Vagina (tissue), 2 donors: ENCODE results near the gene HSPA5.

ENCODE experiments used
- CTCF ChIP-seq, 3 experiments: fragments of 450-650 bp in 2 of 3; fragments of 200-600 bp in 1 of 3; sonication (generic) in 1 of 3; IDR thresholded peaks; one replicate each; pipeline ENCODE4 v1.5.1; 2017 to 2019; ENCODE audit warnings: antibody characterized with exemption in 3 of 3, mild to moderate bottlenecking in 2 of 3, moderate library complexity in 2 of 3
- POLR2A ChIP-seq, 2 donors: fragments of 450-650 bp; IDR thresholded peaks; one replicate each; pipeline ENCODE4 v1.6.1; 2017; ENCODE audit warnings: antibody characterized with exemption in 2 of 2, mild to moderate bottlenecking in 2 of 2, moderate library complexity in 2 of 2

GRCh38 chr9:125260561-125260960 is 19.4 kb upstream of the HSPA5 start:
- TF ChIP-seq POLR2A (IDR thresholded peaks at IDR 0.05) (no peak), CTCF (IDR thresholded peaks at IDR 0.05) (no peak)
